ENCODE data around the gene FHOD1.

GRCh38 chr16:67195676-67196075 lies 51.6 kb downstream of the FHOD1 start:
- TF ChIP-seq GATA3 (IDR thresholded peaks at IDR 0.05; ENCODE audit: low read depth, low read length), result no peak
- no peak for TF ChIP-seq GATA2 (IDR thresholded peaks at IDR 0.05; ENCODE audit: low read depth, low read length)

All from SH-SY5Y (cell line).